Lower leg skin (tissue), 4 donors: ENCODE measurements around the gene COX19. TPM values are rescaled to one million over a fixed set of nuclear protein-coding genes. Genes with fewer than 3 reads are reported as not detected.

Experiments used
- DNase-seq, 2 donors: peaks; one replicate each; pipeline ENCODE4 v3.0.0-alpha.2; 2019; ENCODE audit warnings: low spot score in 2 of 2
- H3K4me3 ChIP-seq: fragments of 200-600 bp; sonication (generic); 2 replicates; pipeline ENCODE4 v1.5.1; 2017; ENCODE audit warnings: mild to moderate bottlenecking, low read depth; ENCODE audit not compliant: poor library complexity, severe bottlenecking
- POLR2A ChIP-seq, 2 donors: fragments of 450-650 bp; IDR thresholded peaks; one replicate each; pipeline ENCODE4 v1.6.1; 2016 to 2017; ENCODE audit warnings: antibody characterized with exemption in 2 of 2, mild to moderate bottlenecking in 1 of 2, moderate library complexity in 1 of 2
- whole genome bisulfite sequencing, 2 donors: methylation state at CpG; one replicate each; pipeline ENCODE4 v1.1.5; 2018; 5-methylcytosine and 5-hydroxymethylcytosine counted together
- intact Hi-C: fragments of 100-400 bp; cut with DNase I; formaldehyde crosslinking; loops from one replicate; pipeline ENCODE4 v1.15.0; 2023; ENCODE audit warnings: low total_unique reads
- total RNA-seq, 4 donors: library from RNA; depleted of rRNA; stranded (reverse); fragments of >200 nt; gene quantifications; one replicate each; pipeline ENCODE4 v1.1.0, GENCODE V29; 2016
- TF ChIP-seq, protein P1 (sequence below), 3 donors: fragments of 450-650 bp; IDR thresholded peaks; one replicate each; pipeline ENCODE4 v1.5.1; 2016; ENCODE audit warnings: antibody characterized with exemption in 3 of 3, mild to moderate bottlenecking in 3 of 3, moderate library complexity in 2 of 3

COX19 gene
- total RNA-seq, 4 donors from 2014 or later: 13.0 to 25.1 (median 15.1) TPM

DNA sequence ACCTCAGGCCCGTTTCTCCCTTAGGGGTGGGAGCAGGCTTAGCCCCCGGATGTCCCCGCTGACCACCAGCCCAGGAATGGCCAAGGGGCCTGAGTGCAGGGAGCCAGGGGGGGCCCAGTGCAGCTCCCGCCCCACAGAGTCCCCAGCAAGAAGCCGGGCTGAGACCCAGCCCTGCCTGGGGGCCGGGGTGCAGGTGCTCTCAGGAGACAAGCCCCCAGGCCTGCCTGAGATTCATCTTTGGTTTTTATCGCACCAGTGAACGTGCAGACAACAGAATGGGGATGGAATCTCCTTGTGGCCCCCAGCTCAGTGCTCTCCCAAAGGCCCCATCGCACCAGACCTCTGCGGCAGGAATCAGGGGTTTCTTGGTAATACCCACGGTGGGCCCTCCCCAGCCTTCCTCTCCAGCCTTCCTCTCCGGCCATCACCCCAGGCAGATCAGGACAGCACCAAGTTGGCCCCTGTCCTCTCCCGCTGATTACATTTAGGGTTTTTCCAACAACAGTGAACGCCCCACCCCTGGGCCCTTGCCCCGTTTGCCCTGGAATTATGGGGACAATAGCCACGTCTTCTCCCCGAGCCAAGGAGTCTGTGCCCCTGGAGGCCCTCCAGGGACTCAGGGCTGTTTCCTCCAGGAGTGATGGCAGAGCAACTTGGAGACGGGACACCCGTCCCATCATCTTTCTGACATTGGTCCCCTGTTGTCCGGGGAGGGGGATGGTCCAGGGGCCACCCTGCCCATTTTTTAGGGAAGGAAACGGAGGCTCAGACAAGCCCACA, 43.3 kb downstream of the COX19 start:
- H3K4me3 ChIP-seq: no peak overlapping the region
- intact Hi-C loops: no loop called here
- 75 to 77% methylated on average over 21 of the region's 21 CpGs for WGBS, 2 donors
- TF ChIP-seq, protein P1, sequence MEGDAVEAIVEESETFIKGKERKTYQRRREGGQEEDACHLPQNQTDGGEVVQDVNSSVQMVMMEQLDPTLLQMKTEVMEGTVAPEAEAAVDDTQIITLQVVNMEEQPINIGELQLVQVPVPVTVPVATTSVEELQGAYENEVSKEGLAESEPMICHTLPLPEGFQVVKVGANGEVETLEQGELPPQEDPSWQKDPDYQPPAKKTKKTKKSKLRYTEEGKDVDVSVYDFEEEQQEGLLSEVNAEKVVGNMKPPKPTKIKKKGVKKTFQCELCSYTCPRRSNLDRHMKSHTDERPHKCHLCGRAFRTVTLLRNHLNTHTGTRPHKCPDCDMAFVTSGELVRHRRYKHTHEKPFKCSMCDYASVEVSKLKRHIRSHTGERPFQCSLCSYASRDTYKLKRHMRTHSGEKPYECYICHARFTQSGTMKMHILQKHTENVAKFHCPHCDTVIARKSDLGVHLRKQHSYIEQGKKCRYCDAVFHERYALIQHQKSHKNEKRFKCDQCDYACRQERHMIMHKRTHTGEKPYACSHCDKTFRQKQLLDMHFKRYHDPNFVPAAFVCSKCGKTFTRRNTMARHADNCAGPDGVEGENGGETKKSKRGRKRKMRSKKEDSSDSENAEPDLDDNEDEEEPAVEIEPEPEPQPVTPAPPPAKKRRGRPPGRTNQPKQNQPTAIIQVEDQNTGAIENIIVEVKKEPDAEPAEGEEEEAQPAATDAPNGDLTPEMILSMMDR (IDR thresholded peaks at IDR 0.05): no peak
- TF ChIP-seq POLR2A (IDR thresholded peaks at IDR 0.05): no peak
- peak in 1 of 2 donors; percentile 77 for DNase-seq

DNA sequence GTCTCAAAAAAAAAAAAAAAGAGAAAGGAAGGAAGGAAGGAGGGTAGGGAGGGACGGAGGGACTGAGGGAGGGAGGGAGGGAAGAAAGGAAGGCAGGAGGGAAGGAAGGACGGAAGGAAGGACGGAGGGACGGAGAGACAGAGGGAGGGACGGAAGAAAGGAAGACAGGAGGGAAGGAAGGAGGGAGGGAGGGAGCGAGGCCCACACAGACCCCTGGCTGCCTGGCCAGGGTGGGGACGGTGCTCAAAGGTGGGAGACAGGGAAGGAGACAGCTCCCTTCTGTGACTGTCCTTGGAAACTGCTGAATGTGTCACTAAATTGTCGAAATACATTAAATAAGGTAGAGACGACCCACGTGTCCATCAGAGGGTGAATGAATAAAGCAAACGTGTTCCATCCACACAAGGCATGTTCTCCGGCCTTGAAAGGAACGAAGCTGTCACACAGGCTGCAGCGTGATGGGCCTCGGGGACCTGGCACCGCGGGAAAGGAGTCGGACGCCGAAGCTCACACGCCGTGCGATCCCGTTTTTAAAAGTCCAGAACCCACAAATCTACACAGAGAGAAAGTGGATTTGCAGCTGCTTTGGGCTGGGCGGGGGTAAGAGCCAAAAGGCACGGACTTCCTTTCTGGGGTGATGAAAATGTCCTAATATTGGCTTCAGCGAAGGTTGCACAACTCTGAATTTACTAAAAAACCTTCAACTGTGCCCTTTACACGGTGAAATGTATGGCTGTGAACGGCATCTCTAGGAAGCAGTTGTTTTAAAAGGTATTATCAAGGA, 44.2 kb downstream of the COX19 start:
- DNase-seq: peak in 1 of 2 donors; percentile 60

DNA sequence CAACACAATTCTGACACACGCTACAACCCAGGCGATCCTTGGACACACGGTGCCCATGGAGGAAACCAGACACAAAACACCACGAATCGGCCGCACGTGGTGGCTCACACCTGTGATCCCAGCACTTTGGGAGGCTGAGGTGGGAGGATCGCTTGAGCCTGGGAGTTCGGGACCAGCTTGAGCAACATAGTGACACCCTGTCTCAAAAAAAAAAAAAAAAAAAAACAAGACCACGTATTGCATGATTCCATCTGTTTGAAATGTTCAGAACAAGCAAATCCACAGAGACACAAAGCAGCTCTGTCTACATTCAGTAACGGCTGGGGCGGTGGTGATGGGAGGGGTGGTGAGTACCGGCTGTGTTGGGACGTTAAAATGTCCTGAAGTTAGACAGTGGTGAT, 46.0 kb downstream of the COX19 start:
- 70 to 75% methylated on average over 14 of the region's 14 CpGs for WGBS, 2 donors
- H3K4me3 ChIP-seq: no peak overlapping the region
- DNase-seq: peak in 1 of 2 donors; percentile 56
- intact Hi-C loops: no loop called here
- TF ChIP-seq, protein P1 (IDR thresholded peaks at IDR 0.05): no peak

More for the DNA sequence above, 44.2 kb downstream of the COX19 start:
- no peak overlapping the region for H3K4me3 ChIP-seq
- TF ChIP-seq, protein P1 (IDR thresholded peaks at IDR 0.05): no peak
- no peak for TF ChIP-seq POLR2A (IDR thresholded peaks at IDR 0.05)
- 73 to 79% methylated on average over 29 of the region's 29 CpGs for whole genome bisulfite sequencing, 2 donors
- intact Hi-C loops: no loop called here

DNA sequence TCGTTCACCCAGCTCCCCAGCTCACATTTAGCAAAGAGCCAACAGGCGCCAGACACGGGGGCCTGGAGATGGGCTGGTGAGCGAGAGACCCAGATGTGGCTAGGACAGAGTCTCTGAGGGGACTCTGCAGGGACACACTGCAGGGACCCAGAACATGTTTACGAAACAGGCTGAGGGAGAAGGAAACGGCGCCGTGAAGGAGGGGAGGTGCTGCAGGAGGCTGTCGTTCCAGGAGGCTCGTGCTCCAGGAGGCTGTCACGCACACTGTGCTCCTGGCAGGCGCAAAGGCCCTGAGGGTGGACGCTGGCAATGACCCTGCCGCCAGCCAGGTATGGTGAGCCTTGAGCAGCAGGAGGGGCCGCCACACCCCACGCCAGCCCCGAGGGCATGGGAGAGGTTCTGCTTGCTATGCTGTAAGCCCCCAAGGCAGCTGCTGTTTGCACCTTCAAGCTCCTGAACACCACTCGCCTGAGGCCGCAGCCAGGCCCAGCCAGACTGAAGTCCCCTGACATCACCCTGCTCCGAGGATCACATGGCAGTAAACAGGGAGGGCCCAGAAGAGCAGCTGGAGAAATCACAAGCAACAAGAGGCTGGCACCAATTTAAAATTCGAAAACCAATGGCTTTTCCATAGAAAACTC, 48.2 kb downstream of the COX19 start:
- TF ChIP-seq, protein P1 (IDR thresholded peaks at IDR 0.05): no peak
- TF ChIP-seq POLR2A (IDR thresholded peaks at IDR 0.05): no peak
- peak in 1 of 2 donors; percentile 74 for DNase-seq
- WGBS, 2 donors: 55 to 74% methylated on average over 4 to 18 of the region's 21 CpGs
- no peak overlapping the region for H3K4me3 ChIP-seq
- intact Hi-C loops: no loop called here

DNA sequence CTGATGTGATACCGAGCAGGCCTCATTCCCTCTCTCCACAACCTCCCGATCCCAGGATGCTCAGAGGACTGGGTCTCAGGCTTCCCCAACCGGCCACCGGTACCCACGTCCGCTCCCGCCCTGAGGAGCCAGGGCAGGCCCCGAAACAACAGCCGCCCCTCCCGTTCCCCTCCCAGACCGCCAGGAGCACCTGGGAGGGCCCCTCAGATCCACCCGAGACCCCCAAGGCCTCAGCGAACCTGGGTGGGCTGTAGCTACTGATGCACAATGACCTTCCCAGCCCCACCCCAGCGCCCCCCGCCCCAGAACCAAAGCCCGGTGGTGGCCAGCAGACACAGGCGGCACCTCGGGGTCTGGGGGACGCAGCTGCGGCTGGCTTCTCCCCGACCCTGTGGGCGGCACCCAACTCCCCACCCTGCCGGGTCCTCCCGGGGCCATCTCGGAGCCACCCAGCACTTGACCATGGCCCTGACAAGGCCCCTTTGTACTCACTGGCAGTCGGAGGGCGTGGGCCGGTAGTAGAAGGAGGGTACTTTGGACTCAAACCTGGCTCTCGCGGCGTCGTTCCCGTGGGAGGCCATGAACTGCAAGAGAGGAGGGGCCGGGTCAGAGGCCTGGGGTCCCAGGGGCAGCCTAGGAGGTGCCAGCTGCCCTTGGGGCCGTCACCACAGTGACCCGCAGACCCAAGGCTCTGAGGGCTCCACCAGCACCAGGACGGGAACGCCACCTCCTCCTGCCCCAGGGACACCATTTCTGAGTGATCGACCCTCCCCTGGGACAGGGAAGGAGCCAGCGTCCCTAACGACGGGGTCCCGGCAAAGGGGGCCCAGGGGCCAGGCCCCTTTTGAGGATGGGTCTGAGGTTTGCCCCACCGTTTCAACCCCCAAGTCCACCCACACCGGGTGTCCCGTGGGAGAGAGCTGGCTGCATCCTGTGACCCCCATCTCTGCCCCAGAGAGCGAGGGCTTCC, 49.0 kb downstream of the COX19 start:
- 72 to 81% methylated on average over 40 to 45 of the region's 47 CpGs for WGBS, 2 donors
- DNase-seq: peak in 1 of 2 donors; percentile 83
- intact Hi-C loops: no loop called here

More for the DNA sequence above, 49.0 kb downstream of the COX19 start:
- TF ChIP-seq, protein P1 (IDR thresholded peaks at IDR 0.05): no peak
- no peak for TF ChIP-seq POLR2A (IDR thresholded peaks at IDR 0.05)
- no peak overlapping the region for H3K4me3 ChIP-seq
